ENCODE data around the gene DGAT2L6.

The DGAT2L6 gene

GRCh38 chrX:70176938-70177533 lies at the start of gene DGAT2L6:
TSS of gene DGAT2L6 (plus strand) at chrX:70177483. CDS start at chrX:70177583, 100 bp downstream.
- TF ChIP-seq CTCF (IDR thresholded peaks at IDR 0.05): no peak
- Histone ChIP-seq H3K4me3 (ENCODE audit: low read depth, low read length) (no peak within 1 kb of the TSS), H2AFZ (no peak within 1 kb of the TSS), H3K4me2 (ENCODE audit: low read length) (no peak within 1 kb of the TSS), H3K36me3 (ENCODE audit: control insufficient read depth, insufficient read depth, low read length) (no peaks in the 10 kb centered on the region), H3K9me3 (ENCODE audit: control insufficient read depth, low read length) (no peaks in the 10 kb centered on the region), H3K4me1 (no peaks in the 10 kb centered on the region), H3K27me3 (ENCODE audit: control insufficient read depth, insufficient read depth, low read length) (no peaks in the 10 kb centered on the region), H3K27ac (no peak within 1 kb of the TSS), H3K9ac (no peak within 1 kb of the TSS), H3K79me2 (no peaks in the 10 kb centered on the region)

- no peak overlapping the region for H3K4me2 ChIP-seq (ENCODE audit: low read length)
- no peak overlapping the region for H2AFZ ChIP-seq
- no peak overlapping the region for H3K27ac ChIP-seq
- no peaks in the 10 kb centered on the region for H3K79me2 ChIP-seq
- no peaks in the 10 kb centered on the region for H3K4me1 ChIP-seq
- H3K4me3 ChIP-seq (ENCODE audit: low read depth, low read length): no peak overlapping the region
- H3K9ac ChIP-seq: no peak overlapping the region
- H3K9me3 ChIP-seq (ENCODE audit: control insufficient read depth, low read length): no peaks in the 10 kb centered on the region
- H3K27me3 ChIP-seq (ENCODE audit: control insufficient read depth, insufficient read depth, low read length): no peaks in the 10 kb centered on the region
- no peaks in the 10 kb centered on the region for H3K36me3 ChIP-seq (ENCODE audit: control insufficient read depth, insufficient read depth, low read length)
- no peak for TF ChIP-seq CTCF (IDR thresholded peaks at IDR 0.05)
Measured at GRCh38 chrX:70128071-70128470, 49.2 kb upstream of the DGAT2L6 start.

- H3K79me2 ChIP-seq: no peaks in the 10 kb centered on the region
- no peaks in the 10 kb centered on the region for H3K9me3 ChIP-seq (ENCODE audit: control insufficient read depth, low read length)
- no peak for TF ChIP-seq CTCF (IDR thresholded peaks at IDR 0.05)
- H3K4me1 ChIP-seq: no peaks in the 10 kb centered on the region
- H3K4me2 ChIP-seq (ENCODE audit: low read length): no peak overlapping the region
- H2AFZ ChIP-seq: no peak overlapping the region
- no peaks in the 10 kb centered on the region for H3K36me3 ChIP-seq (ENCODE audit: control insufficient read depth, insufficient read depth, low read length)
- no peaks in the 10 kb centered on the region for H3K27me3 ChIP-seq (ENCODE audit: control insufficient read depth, insufficient read depth, low read length)
- H3K27ac ChIP-seq: no peak overlapping the region
- H3K4me3 ChIP-seq (ENCODE audit: low read depth, low read length): no peak overlapping the region
- no peak overlapping the region for H3K9ac ChIP-seq
Measured at GRCh38 chrX:70129816-70130215, 47.5 kb upstream of the DGAT2L6 start.

GRCh38 chrX:70132224-70132623 lies 45.1 kb upstream of the DGAT2L6 start:
- Histone ChIP-seq H3K36me3 (ENCODE audit: control insufficient read depth, insufficient read depth, low read length) (no peaks in the 10 kb centered on the region), H2AFZ (peak overlapping the region; percentile 92), H3K4me3 (ENCODE audit: low read depth, low read length) (no peak overlapping the region), H3K79me2 (no peaks in the 10 kb centered on the region), H3K4me2 (ENCODE audit: low read length) (no peak overlapping the region), H3K27ac (peak overlapping the region; percentile 92), H3K27me3 (ENCODE audit: control insufficient read depth, insufficient read depth, low read length) (no peaks in the 10 kb centered on the region), H3K9ac (no peak overlapping the region), H3K9me3 (ENCODE audit: control insufficient read depth, low read length) (no peaks in the 10 kb centered on the region), H3K4me1 (peaks cover 4% of the 10 kb centered on the region)
- TF ChIP-seq CTCF (IDR thresholded peaks at IDR 0.05): no peak

GRCh38 chrX:70132877-70133302 lies 44.4 kb upstream of the DGAT2L6 start:
- no peak for TF ChIP-seq CTCF (IDR thresholded peaks at IDR 0.05)
- Histone ChIP-seq H3K9ac (no peak overlapping the region), H3K27ac (peak overlapping the region; percentile 92), H2AFZ (peak overlapping the region; percentile 92), H3K4me2 (ENCODE audit: low read length) (peak overlapping the region; percentile 68), H3K4me1 (peaks cover 4% of the 10 kb centered on the region), H3K36me3 (ENCODE audit: control insufficient read depth, insufficient read depth, low read length) (no peaks in the 10 kb centered on the region), H3K27me3 (ENCODE audit: control insufficient read depth, insufficient read depth, low read length) (no peaks in the 10 kb centered on the region), H3K9me3 (ENCODE audit: control insufficient read depth, low read length) (no peaks in the 10 kb centered on the region), H3K79me2 (no peaks in the 10 kb centered on the region), H3K4me3 (ENCODE audit: low read depth, low read length) (peak overlapping the region; percentile 74)

All from parathyroid adenoma (tissue), 2 donors.